ENCODE data around the gene ATP5IF1. TPM values are rescaled to one million over a fixed set of nuclear protein-coding genes. Genes with fewer than 3 reads are reported as not detected.
A peak's percentile ranks its signal among the peaks of the same experiment; 100 is the strongest.

ATP5IF1 gene
- total and polyA plus RNA-seq, 10 of the 15 experiments (the other 5 are each of a cell fraction or from before 2014, with no cell fraction given): 253 to 1,210 (median 418) TPM

DNA sequence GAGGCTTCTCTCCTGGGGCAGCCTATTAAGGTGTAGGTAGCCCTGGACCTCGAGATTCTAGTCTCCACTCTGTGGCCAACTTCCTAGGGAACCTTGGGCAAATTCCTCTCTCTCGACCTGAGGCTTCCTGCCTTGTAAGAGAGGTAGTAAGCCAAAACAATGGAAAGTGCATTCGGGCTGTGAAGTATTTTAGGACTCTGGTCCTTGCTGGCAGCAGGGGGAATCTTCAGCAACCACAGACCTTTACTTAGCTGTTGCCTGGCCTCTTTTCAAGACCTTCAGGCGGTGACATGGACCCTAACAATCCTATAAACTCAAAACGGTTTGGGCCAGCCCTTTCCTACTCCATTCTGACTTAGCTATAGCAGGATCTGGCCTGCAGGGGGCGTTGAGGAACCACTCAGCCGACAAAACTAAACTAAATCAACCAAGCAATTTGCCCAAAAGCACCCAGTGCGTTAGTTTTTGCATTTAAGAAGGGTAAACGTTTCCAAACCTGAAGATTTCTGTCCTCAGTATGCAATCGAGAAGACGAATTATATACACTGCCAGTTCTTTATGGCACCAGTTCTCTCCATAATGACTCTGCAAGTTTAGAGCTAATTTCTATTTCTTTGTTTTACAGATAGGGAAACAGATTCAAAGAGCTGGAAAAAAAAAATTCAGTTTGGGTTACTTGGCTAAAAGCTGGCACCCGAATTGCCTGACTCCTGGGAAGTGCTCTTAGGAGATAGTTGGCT is 12.5 kb downstream of the ATP5IF1 start:
- peaks cover 6% of the 10 kb centered on the region for H3K79me2 ChIP-seq (ENCODE audit: control insufficient read depth, insufficient read depth, low read length)
- peak; percentile 31 for FAIRE-seq
- POLR2A ChIA-PET: interaction anchor here (0.5 to 7.6 kb wide), 14 partner anchors 11 to 367 kb away, joined by 3 to 125 read pairs (median 3); partner anchors contain the start of genes ATP5IF1, MED18, PHACTR4 and SESN2
- peak; percentile 25; the same call in 1 of the 2 replicates for TF ChIP-seq RUNX3 (IDR thresholded peaks at IDR 0.05; ENCODE audit: low read length)
- TF ChIP-seq, protein P1, sequence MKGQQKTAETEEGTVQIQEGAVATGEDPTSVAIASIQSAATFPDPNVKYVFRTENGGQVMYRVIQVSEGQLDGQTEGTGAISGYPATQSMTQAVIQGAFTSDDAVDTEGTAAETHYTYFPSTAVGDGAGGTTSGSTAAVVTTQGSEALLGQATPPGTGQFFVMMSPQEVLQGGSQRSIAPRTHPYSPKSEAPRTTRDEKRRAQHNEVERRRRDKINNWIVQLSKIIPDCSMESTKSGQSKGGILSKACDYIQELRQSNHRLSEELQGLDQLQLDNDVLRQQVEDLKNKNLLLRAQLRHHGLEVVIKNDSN (IDR thresholded peaks at IDR 0.05; ENCODE audit: borderline replicate concordance, extremely low read length, insufficient read depth, low read depth, low read length): no peak
- no peak for TF ChIP-seq HCFC1 (IDR thresholded peaks at IDR 0.05; ENCODE audit: low read length)
- TF ChIP-seq SMAD1 (IDR thresholded peaks at IDR 0.05; ENCODE audit: low read depth, partially characterized antibody): no peak
- no peak for TF ChIP-seq SRF (IDR thresholded peaks at IDR 0.05; ENCODE audit: low read depth in 2 of 2, low read length in 2 of 2)
- peak; percentile 87 for TF ChIP-seq RAD21 (IDR thresholded peaks at IDR 0.05; ENCODE audit: insufficient read depth, low read depth, low read length)
- TF ChIP-seq, protein P2, sequence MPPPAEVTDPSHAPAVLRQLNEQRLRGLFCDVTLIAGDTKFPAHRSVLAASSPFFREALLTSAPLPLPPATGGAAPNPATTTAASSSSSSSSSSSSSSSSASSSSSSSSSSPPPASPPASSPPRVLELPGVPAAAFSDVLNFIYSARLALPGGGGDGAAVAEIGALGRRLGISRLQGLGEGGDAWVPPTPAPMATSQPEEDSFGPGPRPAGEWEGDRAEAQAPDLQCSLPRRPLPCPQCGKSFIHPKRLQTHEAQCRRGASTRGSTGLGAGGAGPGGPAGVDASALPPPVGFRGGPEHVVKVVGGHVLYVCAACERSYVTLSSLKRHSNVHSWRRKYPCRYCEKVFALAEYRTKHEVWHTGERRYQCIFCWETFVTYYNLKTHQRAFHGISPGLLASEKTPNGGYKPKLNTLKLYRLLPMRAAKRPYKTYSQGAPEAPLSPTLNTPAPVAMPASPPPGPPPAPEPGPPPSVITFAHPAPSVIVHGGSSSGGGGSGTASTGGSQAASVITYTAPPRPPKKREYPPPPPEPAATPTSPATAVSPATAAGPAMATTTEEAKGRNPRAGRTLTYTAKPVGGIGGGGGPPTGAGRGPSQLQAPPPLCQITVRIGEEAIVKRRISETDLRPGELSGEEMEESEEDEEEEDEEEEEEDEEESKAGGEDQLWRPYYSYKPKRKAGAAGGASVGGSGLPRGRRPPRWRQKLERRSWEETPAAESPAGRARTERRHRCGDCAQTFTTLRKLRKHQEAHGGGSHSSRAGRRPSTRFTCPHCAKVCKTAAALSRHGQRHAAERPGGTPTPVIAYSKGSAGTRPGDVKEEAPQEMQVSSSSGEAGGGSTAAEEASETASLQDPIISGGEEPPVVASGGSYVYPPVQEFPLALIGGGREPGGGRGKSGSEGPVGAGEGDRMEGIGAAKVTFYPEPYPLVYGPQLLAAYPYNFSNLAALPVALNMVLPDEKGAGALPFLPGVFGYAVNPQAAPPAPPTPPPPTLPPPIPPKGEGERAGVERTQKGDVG (CRISPR knock-in tag; IDR thresholded peaks at IDR 0.05): no peak
- no peak for TF ChIP-seq POLR2AphosphoS2 (IDR thresholded peaks at IDR 0.05; ENCODE audit: low read depth, low read length)
- no peak for TF ChIP-seq SREBF2 (IDR thresholded peaks at IDR 0.05; ENCODE audit: low read length)
- TF ChIP-seq, protein P3, sequence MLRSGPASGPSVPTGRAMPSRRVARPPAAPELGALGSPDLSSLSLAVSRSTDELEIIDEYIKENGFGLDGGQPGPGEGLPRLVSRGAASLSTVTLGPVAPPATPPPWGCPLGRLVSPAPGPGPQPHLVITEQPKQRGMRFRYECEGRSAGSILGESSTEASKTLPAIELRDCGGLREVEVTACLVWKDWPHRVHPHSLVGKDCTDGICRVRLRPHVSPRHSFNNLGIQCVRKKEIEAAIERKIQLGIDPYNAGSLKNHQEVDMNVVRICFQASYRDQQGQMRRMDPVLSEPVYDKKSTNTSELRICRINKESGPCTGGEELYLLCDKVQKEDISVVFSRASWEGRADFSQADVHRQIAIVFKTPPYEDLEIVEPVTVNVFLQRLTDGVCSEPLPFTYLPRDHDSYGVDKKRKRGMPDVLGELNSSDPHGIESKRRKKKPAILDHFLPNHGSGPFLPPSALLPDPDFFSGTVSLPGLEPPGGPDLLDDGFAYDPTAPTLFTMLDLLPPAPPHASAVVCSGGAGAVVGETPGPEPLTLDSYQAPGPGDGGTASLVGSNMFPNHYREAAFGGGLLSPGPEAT (IDR thresholded peaks at IDR 0.05; ENCODE audit: low read depth): peak; percentile 30; the same call in 1 of the 2 replicates
- TF ChIP-seq RBBP5 (conservative IDR thresholded peaks at IDR 0.05): no peak
- TF ChIP-seq, protein P4, sequence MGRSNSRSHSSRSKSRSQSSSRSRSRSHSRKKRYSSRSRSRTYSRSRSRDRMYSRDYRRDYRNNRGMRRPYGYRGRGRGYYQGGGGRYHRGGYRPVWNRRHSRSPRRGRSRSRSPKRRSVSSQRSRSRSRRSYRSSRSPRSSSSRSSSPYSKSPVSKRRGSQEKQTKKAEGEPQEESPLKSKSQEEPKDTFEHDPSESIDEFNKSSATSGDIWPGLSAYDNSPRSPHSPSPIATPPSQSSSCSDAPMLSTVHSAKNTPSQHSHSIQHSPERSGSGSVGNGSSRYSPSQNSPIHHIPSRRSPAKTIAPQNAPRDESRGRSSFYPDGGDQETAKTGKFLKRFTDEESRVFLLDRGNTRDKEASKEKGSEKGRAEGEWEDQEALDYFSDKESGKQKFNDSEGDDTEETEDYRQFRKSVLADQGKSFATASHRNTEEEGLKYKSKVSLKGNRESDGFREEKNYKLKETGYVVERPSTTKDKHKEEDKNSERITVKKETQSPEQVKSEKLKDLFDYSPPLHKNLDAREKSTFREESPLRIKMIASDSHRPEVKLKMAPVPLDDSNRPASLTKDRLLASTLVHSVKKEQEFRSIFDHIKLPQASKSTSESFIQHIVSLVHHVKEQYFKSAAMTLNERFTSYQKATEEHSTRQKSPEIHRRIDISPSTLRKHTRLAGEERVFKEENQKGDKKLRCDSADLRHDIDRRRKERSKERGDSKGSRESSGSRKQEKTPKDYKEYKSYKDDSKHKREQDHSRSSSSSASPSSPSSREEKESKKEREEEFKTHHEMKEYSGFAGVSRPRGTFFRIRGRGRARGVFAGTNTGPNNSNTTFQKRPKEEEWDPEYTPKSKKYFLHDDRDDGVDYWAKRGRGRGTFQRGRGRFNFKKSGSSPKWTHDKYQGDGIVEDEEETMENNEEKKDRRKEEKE (IDR thresholded peaks at IDR 0.05): no peak
- no peak for TF ChIP-seq SUZ12 (IDR thresholded peaks at IDR 0.05; ENCODE audit: unreplicated experiment)

More for the DNA sequence above, 12.5 kb downstream of the ATP5IF1 start:
- peak overlapping the region; percentile 52; the same call in 1 of the 2 replicates for H3K9ac ChIP-seq (ENCODE audit: control insufficient read depth, insufficient read depth, low read length)
- H3K27me3 ChIP-seq (replicated peaks in 1 of 2; ENCODE audit: control insufficient read depth in 2 of 2, insufficient read depth in 2 of 2, low read length in 1 of 2): no peaks in the 10 kb centered on the region
- peak overlapping the region; percentile 87 for H3K27ac ChIP-seq (ENCODE audit: control insufficient read depth, insufficient read depth)
- peaks cover 39% of the 10 kb centered on the region for H3K4me1 ChIP-seq (ENCODE audit: control insufficient read depth, insufficient read depth, low read length)
- WGBS (ENCODE audit: insufficient coverage, insufficient replicate concordance, low lambda C conversion rate, missing lambda C conversion rate): 2% methylated on average over 12 of the region's 12 CpGs
- no peaks in the 10 kb centered on the region for H4K20me1 ChIP-seq (ENCODE audit: control insufficient read depth, insufficient read depth)
- CTCF ChIA-PET: interaction anchor here (0.6 to 4.5 kb wide), 74 partner anchors 9 to 954 kb away, joined by 3 to 138 read pairs (median 5); partner anchors contain the start of genes ATP5IF1, MED18, PHACTR4 and RNU11
- DNase-seq (ENCODE audit: low read depth, low spot score): no peak
- peak overlapping the region; percentile 90 for H3K4me2 ChIP-seq (ENCODE audit: control insufficient read depth, insufficient read depth)
- intact Hi-C loops (cut with micrococcal nuclease; ENCODE audit: unreplicated experiment) (loop anchor here (1.0 to 10.0 kb wide), 8 partner anchors 49 to 474 kb away; partner anchors contain the start of genes MED18, STX12 and THEMIS2), in situ Hi-C loops (cut with MboI) (loop anchor here (5.0 kb wide), 1 partner anchor 354 kb away; no protein-coding TSS in a partner anchor)
- peak overlapping the region; percentile 3; the same call in 1 of the 2 replicates for H3K4me3 ChIP-seq
- H3K36me3 ChIP-seq (ENCODE audit: control insufficient read depth in 2 of 2, insufficient read depth in 2 of 2, low read length in 1 of 2): no peaks in the 10 kb centered on the region
- BruUV-seq (replicated peaks): no TSS peak
- H2AFZ ChIP-seq (ENCODE audit: control insufficient read depth, low read depth, low read length): peak overlapping the region; percentile 87
- H3K9me3 ChIP-seq (replicated peaks; ENCODE audit: control insufficient read depth, insufficient read depth, low read length): no peaks in the 10 kb centered on the region
- RAD21 ChIA-PET (ENCODE audit: unreplicated experiment): interaction anchor here (0.6 to 4.9 kb wide), 42 partner anchors 11 to 629 kb away, joined by 3 to 54 read pairs (median 5); partner anchors contain the start of genes ATP5IF1, MED18, PHACTR4 and RCC1
- SMC1A ChIA-PET (ENCODE audit: uncharacterized antibody, unreplicated experiment): interaction anchor here (0.7 to 9.7 kb wide), 48 partner anchors 9 to 628 kb away, joined by 3 to 84 read pairs (median 5); partner anchors contain the start of genes ATP5IF1, DNAJC8, GMEB1 and MED18
- peak; percentile 53 for ATAC-seq
